Activated naive CD8-positive, alpha-beta T cell treated with anti-CD3 and anti-CD28 coated beads for 36 hours (primary cell): ENCODE measurements around the gene SPHKAP. TPM values are rescaled to one million over a fixed set of nuclear protein-coding genes. Genes with fewer than 3 reads are reported as not detected.

ENCODE experiments used
- DNase-seq: peaks from one replicate; pipeline ENCODE4 v3.0.0; 2021
- H3K27ac Mint-ChIP-seq: one replicate; pipeline ENCODE4 v1.8.0; 2022; ENCODE audit warnings: mild to moderate bottlenecking, moderate library complexity, mixed read lengths
- H3K27me3 Mint-ChIP-seq: one replicate; pipeline ENCODE4 v1.8.0; 2022; ENCODE audit warnings: mild to moderate bottlenecking, mixed read lengths
- H3K36me3 Mint-ChIP-seq: one replicate; pipeline ENCODE4 v1.8.0; 2021; ENCODE audit warnings: mild to moderate bottlenecking, mixed read lengths
- H3K4me1 Mint-ChIP-seq: one replicate; pipeline ENCODE4 v1.8.0; 2021; ENCODE audit warnings: mixed read lengths
- H3K4me3 Mint-ChIP-seq: one replicate; pipeline ENCODE4 v1.8.0; 2022; ENCODE audit warnings: mild to moderate bottlenecking, moderate library complexity, mixed read lengths
- H3K9me3 Mint-ChIP-seq: one replicate; pipeline ENCODE4 v1.8.0; 2022; ENCODE audit warnings: mixed read lengths
- total RNA-seq, 2 experiments: library from RNA; stranded (reverse); gene quantifications; one replicate each; pipeline ENCODE4 v1.2.3, GENCODE V29; 2021

The SPHKAP gene
- total RNA-seq, 2 experiments from 2014 or later: not detected

DNA sequence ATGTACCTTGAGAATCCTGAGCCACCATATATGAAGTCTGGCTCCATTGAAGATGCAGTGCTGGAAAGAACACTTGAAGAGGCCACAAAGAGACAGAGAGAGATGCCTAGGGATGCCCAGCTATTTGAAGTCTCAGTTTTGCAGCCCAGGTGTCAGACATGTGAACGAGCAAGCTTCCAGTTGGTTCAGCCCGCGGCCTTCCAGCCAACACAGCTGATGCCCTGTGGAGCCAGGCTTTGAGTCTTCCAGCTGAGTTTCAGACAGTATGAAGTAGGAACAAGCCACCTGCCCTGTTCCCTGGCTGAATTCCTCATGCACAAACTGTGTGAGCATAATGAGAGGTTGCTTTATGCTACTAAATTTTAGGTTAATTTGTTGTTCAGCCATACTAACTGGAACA lies 108.8 kb downstream of the SPHKAP start:
- H3K9me3 Mint-ChIP-seq: peaks cover 1% of the 10 kb centered on the region
- H3K4me1 Mint-ChIP-seq: no peaks in the 10 kb centered on the region
- H3K4me3 Mint-ChIP-seq: no peak overlapping the region
- no peaks in the 10 kb centered on the region for H3K27me3 Mint-ChIP-seq
- H3K36me3 Mint-ChIP-seq: no peaks in the 10 kb centered on the region
- no peak overlapping the region for H3K27ac Mint-ChIP-seq
- DNase-seq: no peak

DNA sequence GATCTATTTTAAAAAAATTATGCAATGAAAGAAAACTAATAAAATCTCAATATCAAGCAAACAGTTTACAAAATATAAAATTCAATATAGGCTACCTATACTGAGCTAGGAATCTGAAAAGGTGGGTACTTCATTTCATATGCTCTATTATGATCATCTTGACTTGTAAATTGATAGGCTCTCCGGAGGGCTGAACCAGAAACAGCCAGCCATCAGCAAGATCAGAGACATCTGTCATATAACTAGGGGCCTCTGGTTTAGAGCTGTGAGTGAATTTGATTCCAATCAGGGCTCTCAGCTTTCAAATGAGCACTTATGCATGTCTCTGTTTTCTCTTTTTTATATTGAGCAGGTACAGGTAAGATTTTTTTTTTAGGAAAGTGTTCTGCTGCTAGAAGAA lies 114.2 kb downstream of the SPHKAP start:
- no peak for DNase-seq
- Mint-ChIP-seq H3K36me3 (no peaks in the 10 kb centered on the region), H3K4me1 (no peaks in the 10 kb centered on the region), H3K27me3 (no peaks in the 10 kb centered on the region), H3K9me3 (no peaks in the 10 kb centered on the region), H3K27ac (no peak overlapping the region), H3K4me3 (no peak overlapping the region)

DNA sequence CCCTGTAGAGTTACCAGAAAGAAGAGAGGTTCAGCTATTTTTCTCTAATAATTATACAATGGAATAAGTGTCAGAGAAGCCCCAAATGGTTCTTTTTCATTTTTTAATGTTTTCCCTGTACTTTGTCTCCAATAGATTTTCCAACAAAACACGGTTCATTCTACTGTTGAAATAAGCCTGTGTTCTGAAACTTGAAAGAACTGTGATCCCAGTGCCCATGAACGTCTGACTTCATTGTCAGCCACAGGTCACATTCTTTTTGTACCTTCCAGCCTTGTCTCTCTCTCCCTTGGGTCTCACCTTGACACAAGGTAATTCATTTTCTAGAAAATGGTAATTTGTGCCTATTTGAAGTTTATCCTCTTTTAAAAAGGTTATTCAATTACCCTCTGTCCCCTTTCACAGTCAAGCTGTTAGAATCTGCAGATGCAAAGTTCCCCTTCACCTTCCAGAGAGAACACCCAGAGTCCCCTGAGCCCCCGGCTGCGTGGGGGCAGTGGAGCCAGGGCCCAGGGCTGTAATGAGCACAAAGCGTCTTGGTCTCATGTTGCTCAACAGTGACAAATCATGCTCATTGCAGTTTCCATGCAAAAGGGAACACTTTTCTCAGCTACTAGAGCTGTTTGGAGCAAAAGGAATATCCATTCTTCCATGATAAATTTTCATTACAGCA lies 115.2 kb downstream of the SPHKAP start:
- DNase-seq: no peak
- H3K4me3 Mint-ChIP-seq: no peak overlapping the region
- no peak overlapping the region for H3K27ac Mint-ChIP-seq
- no peaks in the 10 kb centered on the region for H3K9me3 Mint-ChIP-seq
- H3K36me3 Mint-ChIP-seq: no peaks in the 10 kb centered on the region
- no peaks in the 10 kb centered on the region for H3K27me3 Mint-ChIP-seq
- no peaks in the 10 kb centered on the region for H3K4me1 Mint-ChIP-seq

DNA sequence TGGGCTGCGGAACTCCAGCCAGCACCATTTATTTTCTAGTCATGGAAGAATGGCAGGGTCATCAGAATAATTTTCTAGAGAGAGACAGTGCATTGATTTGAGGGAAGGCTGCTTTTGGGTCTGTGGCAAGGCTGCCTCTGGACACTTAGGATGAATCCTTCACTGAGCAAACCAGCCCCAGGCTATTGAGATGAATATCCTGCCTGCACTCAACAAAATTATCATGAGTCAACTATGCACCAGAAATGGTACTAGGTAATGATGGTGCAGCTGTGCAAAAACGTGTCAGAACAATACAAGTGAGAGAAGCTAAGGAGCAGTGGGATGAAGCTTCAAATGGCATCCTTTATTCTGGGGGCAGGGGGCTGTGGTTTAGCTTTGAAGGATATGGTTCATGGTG lies 115.8 kb downstream of the SPHKAP start:
- H3K36me3 Mint-ChIP-seq: no peaks in the 10 kb centered on the region
- H3K9me3 Mint-ChIP-seq: no peaks in the 10 kb centered on the region
- no peaks in the 10 kb centered on the region for H3K4me1 Mint-ChIP-seq
- no peak overlapping the region for H3K4me3 Mint-ChIP-seq
- no peak overlapping the region for H3K27ac Mint-ChIP-seq
- DNase-seq: no peak
- H3K27me3 Mint-ChIP-seq: no peaks in the 10 kb centered on the region

DNA sequence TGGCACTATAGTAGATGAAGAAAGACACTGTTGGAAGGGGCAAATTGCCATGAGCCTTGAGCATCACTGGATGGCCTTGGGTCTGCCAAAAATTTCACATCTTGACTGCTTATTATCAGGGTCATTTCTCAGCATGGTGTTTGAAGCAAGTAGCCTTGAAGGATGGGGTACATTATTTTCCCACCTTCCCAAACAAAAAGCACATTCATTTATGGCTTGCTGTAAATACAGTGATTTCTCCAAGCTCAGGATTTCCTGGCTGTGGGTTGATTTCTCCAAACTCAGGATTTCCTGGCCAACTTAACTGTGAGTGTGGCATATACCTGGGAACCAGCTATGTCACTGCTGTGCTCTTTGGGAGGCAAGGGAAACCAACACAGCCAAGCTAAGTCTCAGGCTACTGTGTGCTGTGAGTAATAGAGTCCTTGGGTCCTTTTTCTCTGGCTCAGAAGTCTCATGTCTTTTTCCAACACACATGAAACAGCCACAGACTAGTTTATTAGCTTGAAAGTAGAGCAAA lies 116.6 kb downstream of the SPHKAP start:
- Mint-ChIP-seq H3K4me3 (no peak overlapping the region), H3K4me1 (no peaks in the 10 kb centered on the region), H3K9me3 (no peaks in the 10 kb centered on the region), H3K27me3 (no peaks in the 10 kb centered on the region), H3K36me3 (no peaks in the 10 kb centered on the region), H3K27ac (no peak overlapping the region)
- no peak for DNase-seq

DNA sequence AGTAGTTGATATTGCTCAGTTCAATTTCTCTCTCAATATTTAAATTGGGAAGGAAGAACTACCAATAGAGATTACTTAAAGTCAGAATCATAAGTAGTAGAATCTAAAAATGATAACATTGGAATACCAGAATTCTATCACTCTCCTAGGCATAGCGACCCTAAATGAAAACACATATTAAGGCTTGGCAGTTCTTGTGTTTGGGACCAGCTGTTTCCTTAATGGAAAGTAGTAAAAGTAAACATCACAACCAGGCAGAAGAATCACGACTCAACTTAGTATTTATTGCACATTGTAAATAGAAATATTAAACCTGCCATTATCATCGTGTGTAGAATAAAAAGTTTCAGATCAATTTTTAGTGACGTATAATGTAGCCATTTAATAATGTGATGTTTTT lies 117.5 kb downstream of the SPHKAP start:
- Mint-ChIP-seq H3K27me3 (no peaks in the 10 kb centered on the region), H3K4me3 (no peak overlapping the region), H3K36me3 (no peaks in the 10 kb centered on the region), H3K4me1 (no peaks in the 10 kb centered on the region), H3K9me3 (no peaks in the 10 kb centered on the region), H3K27ac (no peak overlapping the region)
- no peak for DNase-seq

DNA sequence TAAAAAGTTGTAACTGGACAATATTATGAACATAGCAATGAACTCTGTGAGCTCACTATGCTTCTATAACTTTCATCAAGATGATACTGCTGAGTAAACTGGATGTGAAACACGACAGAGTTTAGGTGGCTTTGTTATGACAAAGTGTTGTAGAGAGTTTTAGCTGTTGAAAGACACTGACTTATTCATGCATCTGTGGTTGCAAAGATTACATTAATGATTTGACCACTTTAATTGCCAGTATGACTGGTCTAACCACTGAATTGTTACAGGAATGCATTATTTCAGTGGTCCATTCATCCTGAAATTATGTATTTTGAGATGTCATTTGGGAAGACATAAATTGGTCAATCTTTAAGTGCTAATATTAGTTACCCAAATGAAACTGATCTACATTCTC lies 117.9 kb downstream of the SPHKAP start:
- Mint-ChIP-seq H3K9me3 (no peaks in the 10 kb centered on the region), H3K4me1 (no peaks in the 10 kb centered on the region), H3K36me3 (no peaks in the 10 kb centered on the region), H3K4me3 (no peak overlapping the region), H3K27ac (no peak overlapping the region), H3K27me3 (no peaks in the 10 kb centered on the region)
- DNase-seq: no peak

DNA sequence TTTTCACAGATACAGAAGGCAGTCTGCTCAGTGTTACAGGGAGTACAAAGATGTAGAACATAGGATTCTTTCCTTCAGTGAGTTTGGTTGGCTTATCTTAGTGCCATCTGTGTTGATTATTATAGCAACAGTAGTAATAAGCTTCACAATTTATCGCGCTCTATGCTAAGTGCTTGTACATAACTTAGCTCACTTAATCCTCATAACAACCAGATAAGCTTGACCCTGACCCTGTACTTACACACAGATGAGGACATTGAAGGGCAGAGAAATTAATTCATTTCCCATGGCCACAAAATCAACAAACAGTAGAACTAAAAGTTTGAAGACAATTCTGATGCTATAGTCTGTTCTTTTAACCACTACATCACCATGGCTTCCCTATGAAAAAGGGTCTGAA lies 121.8 kb downstream of the SPHKAP start:
- no peaks in the 10 kb centered on the region for H3K27me3 Mint-ChIP-seq
- no peak for DNase-seq
- no peak overlapping the region for H3K4me3 Mint-ChIP-seq
- no peaks in the 10 kb centered on the region for H3K36me3 Mint-ChIP-seq
- no peak overlapping the region for H3K27ac Mint-ChIP-seq
- H3K9me3 Mint-ChIP-seq: no peaks in the 10 kb centered on the region
- H3K4me1 Mint-ChIP-seq: no peaks in the 10 kb centered on the region

DNA sequence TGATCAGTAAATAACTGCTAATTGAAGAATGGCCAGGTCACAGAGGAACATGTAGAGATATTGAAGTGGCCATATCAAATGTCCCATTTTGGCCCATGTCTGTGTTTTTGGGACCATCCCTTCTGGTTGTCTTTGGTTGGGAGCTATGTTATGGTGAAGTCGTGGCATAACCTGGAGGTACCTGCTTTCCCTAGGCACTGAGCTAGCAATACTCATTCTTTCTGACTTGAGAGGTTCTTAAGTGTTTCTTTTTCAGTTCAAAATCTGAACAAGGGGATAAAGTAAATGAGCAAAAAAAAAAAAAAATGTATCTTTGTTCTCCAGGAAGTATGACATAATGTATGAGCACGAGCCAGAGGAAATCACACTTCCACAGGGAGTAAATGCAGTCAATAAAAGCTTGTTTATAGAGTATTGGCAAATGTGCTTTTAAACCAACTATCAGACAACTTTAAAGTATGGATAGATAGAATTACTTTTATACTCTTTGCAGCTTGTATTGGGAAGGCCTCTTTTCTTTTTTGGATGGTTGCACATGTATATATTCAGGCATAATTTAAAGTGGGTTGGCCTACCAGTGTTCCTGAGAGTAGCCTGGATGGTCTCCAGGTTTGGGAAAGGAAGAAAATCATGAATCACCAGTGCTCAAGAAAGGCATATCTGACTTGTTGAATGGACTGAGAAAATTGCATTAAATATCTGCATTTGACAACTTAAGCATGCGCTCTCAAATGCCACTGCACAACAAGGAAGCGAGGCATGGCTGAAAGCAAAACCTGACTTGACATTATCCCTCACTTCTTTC lies 125.0 kb downstream of the SPHKAP start:
- no peak for DNase-seq
- Mint-ChIP-seq H3K9me3 (no peaks in the 10 kb centered on the region), H3K4me3 (no peak overlapping the region), H3K4me1 (no peaks in the 10 kb centered on the region), H3K27ac (no peak overlapping the region), H3K27me3 (peaks cover 3% of the 10 kb centered on the region), H3K36me3 (no peaks in the 10 kb centered on the region)

DNA sequence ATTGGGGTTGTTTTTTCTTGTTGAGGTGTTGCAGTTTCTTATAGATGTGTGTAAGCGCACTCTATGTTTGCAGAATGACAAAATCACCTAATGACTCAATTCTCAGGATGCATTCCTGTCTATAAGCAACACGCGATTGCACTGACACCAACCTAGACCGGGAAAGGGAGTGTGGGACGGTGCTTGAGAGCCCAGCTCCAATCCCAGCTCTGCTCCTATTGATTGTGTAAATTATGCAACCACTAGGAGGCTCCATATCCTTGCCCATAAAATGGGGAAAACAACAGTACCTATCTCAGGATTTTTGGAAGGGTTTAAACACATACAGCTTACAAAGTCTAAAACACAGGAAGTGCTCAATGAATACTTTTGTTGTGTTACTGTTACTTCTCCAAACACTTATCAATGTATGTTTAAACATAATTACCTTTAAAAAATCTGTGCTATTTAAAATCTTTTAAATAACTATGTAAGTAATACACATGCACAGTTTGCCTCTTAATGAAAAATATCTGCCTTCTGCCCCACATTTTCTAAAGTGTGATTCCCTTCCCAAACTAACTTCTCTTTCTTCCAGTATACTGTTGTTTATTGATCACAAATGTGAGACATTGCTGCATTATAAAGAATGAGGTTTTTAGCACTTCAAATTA lies 132.5 kb downstream of the SPHKAP start:
- Mint-ChIP-seq H3K4me3 (no peak overlapping the region), H3K36me3 (no peaks in the 10 kb centered on the region), H3K27me3 (no peaks in the 10 kb centered on the region), H3K4me1 (no peaks in the 10 kb centered on the region), H3K27ac (no peak overlapping the region), H3K9me3 (no peaks in the 10 kb centered on the region)
- DNase-seq: no peak

DNA sequence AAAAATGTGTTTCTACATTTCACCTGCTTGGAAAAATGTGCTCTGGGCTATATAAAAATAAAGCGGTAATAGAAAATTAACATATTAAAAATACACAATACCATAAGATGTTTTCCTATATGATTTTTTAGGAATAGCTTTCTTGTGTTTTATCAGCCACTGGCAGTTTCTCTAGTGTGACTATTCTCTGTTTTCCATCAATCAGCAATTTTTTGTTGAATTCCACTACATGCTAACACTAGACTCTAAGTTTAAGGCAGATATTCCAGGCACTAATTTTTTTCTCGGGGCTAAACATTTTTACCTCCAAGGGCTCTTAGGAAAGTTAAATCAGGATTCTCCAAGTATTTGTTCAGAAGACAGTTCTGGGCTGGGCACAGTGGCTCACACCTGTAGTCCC lies 140.5 kb downstream of the SPHKAP start:
- H3K4me3 Mint-ChIP-seq: no peak overlapping the region
- H3K36me3 Mint-ChIP-seq: no peaks in the 10 kb centered on the region
- H3K9me3 Mint-ChIP-seq: no peaks in the 10 kb centered on the region
- H3K4me1 Mint-ChIP-seq: no peaks in the 10 kb centered on the region
- no peak for DNase-seq
- no peaks in the 10 kb centered on the region for H3K27me3 Mint-ChIP-seq
- H3K27ac Mint-ChIP-seq: no peak overlapping the region

DNA sequence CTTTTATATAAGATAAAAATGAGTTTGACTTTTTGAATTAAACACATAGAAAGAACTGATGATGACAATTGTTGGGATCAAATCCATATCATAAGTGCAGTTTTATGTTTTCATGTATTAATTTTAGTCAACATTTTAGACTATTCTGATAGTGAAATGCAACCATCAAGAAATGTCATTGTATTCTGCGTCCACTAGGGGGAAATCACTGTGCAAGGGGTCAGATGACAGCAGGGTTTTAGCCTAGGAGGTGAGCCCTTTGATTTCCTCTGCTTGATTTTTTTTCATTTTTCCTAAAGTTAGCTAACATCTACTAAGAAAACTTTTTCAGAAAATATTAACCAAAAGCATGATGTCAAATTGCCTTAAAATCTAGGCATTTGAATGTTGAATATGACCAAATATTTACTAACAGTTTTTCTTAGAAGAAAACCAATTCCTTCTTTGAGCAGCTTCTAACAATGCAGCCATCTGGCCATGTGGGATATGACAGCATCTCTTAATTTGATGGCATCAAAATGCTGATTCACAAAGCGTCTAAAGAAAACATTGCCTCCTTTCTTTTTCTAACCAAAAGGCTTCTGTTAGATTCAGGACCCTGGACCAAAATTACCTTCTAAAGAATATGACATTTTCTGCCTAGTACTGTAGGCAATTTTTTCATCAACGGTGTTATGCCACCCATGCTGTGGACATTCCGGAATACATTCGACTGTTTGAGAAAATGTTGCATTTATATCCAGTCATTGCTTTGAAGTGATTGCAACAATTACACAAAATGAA lies 141.5 kb downstream of the SPHKAP start:
- no peak for DNase-seq
- no peaks in the 10 kb centered on the region for H3K4me1 Mint-ChIP-seq
- no peak overlapping the region for H3K4me3 Mint-ChIP-seq
- no peaks in the 10 kb centered on the region for H3K36me3 Mint-ChIP-seq
- H3K27ac Mint-ChIP-seq: no peak overlapping the region
- H3K27me3 Mint-ChIP-seq: no peaks in the 10 kb centered on the region
- no peaks in the 10 kb centered on the region for H3K9me3 Mint-ChIP-seq

DNA sequence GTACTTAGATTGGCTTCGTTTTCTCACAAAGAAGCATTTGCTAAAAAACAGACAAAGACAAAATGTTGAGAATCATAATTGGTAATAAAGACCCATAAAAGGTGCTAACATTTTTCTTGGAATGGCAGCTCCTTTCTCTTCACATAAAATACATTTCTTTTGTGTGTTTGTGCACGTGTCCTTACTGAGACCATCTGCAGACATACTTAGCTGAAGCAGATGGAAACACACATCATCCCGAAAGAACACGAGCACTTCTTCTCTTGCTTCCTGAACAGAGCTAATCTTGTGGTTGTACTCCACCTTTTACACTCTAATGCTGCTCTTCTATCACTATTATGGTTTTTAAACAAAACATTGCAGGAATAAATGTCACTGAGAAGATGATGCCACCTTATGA lies 142.5 kb downstream of the SPHKAP start:
- Mint-ChIP-seq H3K27ac (no peak overlapping the region), H3K4me1 (no peaks in the 10 kb centered on the region), H3K36me3 (no peaks in the 10 kb centered on the region), H3K9me3 (no peaks in the 10 kb centered on the region), H3K4me3 (no peak overlapping the region), H3K27me3 (no peaks in the 10 kb centered on the region)
- DNase-seq: no peak

DNA sequence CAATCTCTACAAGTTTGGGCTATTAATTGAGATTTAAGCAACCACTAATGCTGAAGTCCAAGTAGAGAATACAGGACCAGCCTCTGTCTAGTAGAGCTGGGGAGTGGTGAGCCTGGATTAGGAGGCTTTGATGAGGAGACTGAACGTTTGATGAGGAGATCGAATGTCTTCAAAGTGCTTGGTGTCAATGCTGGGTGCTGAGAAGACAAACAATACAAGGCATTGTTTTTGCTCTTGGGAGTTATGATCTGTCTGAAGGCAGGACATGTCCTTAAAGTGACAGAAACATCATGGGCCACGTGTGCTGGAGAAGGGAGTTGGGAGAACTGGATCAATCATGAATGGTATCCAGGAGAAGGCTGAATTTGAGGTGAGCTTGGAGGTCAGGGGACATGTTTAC lies 143.6 kb downstream of the SPHKAP start:
- H3K36me3 Mint-ChIP-seq: no peaks in the 10 kb centered on the region
- DNase-seq: no peak
- H3K27me3 Mint-ChIP-seq: no peaks in the 10 kb centered on the region
- H3K4me1 Mint-ChIP-seq: no peaks in the 10 kb centered on the region
- H3K4me3 Mint-ChIP-seq: no peak overlapping the region
- H3K27ac Mint-ChIP-seq: no peak overlapping the region
- H3K9me3 Mint-ChIP-seq: peaks cover 5% of the 10 kb centered on the region

DNA sequence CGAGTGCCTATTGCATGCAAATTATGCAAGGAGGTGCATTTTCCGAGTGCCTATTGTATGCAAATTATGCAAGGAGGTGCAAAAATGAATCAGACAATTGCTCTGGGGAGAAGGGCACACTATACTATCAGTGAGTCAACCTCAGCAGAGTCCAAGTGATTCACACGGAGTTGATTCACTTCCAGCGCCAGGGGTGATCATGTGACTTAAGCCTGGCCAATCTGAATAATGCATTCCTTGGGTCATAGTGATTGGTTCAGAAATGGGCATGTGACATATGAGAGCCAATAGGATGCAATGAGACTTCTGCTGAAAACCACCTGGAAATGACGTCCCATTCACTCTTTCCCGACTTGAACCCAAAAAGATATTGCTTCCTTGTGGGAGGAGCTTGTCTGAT lies 157.9 kb downstream of the SPHKAP start:
- no peaks in the 10 kb centered on the region for H3K4me1 Mint-ChIP-seq
- H3K27me3 Mint-ChIP-seq: peaks cover 3% of the 10 kb centered on the region
- H3K27ac Mint-ChIP-seq: no peak overlapping the region
- H3K4me3 Mint-ChIP-seq: no peak overlapping the region
- peaks cover 2% of the 10 kb centered on the region for H3K9me3 Mint-ChIP-seq
- DNase-seq: no peak
- H3K36me3 Mint-ChIP-seq: no peaks in the 10 kb centered on the region
